H1 (cell line): ENCODE measurements around the gene IDH3A.

Experiments
- EZH2 ChIP-seq: fragments of 200-600 bp; sonication (generic); IDR thresholded peaks from 2 replicates; pipeline ENCODE4 v1.7.1; 2012; ENCODE audit warnings: low read depth, mild to moderate bottlenecking, moderate library complexity, low read length, inconsistent platforms; ENCODE audit not compliant: severe bottlenecking
- POLR2A ChIP-seq, 2 experiments: IDR thresholded peaks; 1 replicate in 1 of 2; 2 replicates in 1 of 2; pipeline ENCODE4 v1.6.1; 2011; ENCODE audit warnings: low read depth in 2 of 2, low read length in 2 of 2, mild to moderate bottlenecking in 2 of 2; ENCODE audit errors: control extremely low read depth in 1 of 2
- TF ChIP-seq, protein P1 (sequence below), 3 experiments: IDR thresholded peaks; 1 replicate in 2 of 3; 2 replicates in 1 of 3; pipeline versions ENCODE4 v1.5.1 to v1.6.1; 2011; ENCODE audit warnings: low read length in 3 of 3, mild to moderate bottlenecking in 3 of 3, inconsistent platforms in 2 of 3, low read depth in 1 of 3, moderate library complexity in 1 of 3; ENCODE audit not compliant: insufficient read depth in 1 of 3; ENCODE audit errors: control extremely low read depth in 1 of 3

DNA sequence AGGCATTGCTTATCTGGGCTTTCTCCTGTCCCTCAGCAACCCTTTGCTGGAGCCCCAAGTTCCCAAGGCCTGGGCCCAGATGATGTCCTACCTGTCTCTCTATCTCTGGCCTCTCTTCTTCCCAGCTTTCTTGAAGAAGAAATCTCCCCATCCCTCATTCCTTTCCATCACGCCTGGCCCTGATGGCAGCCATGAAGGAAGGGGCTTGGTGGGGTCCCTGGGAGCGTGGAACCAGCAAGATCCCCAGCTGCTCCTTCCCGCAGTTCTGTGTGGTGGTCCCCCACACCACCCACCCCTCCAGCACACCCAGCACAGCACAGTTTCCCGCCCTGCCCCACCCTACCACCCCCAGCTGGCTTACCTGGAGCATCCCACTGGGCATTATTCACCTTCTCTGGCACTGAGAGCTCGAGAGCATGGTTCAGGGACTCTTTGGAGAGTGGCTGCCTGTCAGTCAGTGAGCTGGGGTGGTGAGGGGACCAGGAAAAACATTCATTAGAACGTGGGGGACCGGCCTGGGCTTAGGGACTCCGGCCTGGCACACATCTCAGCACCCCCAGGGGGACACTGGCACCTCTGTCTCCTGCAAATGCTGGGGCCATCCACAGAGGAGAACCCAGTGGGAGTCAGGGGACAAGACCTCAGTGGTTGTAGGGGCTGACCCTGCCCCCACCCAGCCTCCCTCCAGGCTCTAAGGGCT lies 58.6 kb downstream of the IDH3A start:
- TF ChIP-seq, protein P1, sequence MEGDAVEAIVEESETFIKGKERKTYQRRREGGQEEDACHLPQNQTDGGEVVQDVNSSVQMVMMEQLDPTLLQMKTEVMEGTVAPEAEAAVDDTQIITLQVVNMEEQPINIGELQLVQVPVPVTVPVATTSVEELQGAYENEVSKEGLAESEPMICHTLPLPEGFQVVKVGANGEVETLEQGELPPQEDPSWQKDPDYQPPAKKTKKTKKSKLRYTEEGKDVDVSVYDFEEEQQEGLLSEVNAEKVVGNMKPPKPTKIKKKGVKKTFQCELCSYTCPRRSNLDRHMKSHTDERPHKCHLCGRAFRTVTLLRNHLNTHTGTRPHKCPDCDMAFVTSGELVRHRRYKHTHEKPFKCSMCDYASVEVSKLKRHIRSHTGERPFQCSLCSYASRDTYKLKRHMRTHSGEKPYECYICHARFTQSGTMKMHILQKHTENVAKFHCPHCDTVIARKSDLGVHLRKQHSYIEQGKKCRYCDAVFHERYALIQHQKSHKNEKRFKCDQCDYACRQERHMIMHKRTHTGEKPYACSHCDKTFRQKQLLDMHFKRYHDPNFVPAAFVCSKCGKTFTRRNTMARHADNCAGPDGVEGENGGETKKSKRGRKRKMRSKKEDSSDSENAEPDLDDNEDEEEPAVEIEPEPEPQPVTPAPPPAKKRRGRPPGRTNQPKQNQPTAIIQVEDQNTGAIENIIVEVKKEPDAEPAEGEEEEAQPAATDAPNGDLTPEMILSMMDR (IDR thresholded peaks at IDR 0.05; ENCODE audit: control extremely low read depth in 1 of 3, insufficient read depth in 1 of 3, low read depth in 1 of 3, low read length in 3 of 3), result no peak
- TF ChIP-seq EZH2 (no peak), POLR2A (IDR thresholded peaks at IDR 0.05; ENCODE audit: control extremely low read depth in 1 of 2, low read depth in 2 of 2, low read length in 2 of 2) (no peak)
